DOHH2 (cell line): ENCODE data around the gene DENND6B.

Experiments used
- CTCF ChIP-seq: fragments of 200-600 bp; sonication (generic); IDR thresholded peaks from one replicate; pipeline ENCODE4 v1.5.1; 2014; ENCODE audit warnings: antibody characterized with exemption, mild to moderate bottlenecking, low read depth, low read length; ENCODE audit not compliant: poor library complexity, severe bottlenecking
- EZH2phosphoT487 ChIP-seq: fragments of 200-600 bp; sonication (generic); IDR thresholded peaks from 2 replicates; pipeline ENCODE4 v1.6.1; 2017; ENCODE audit warnings: borderline replicate concordance, mild to moderate bottlenecking, antibody characterized with exemption, low read length, moderate library complexity, mixed read lengths

- TF ChIP-seq CTCF (peak; percentile 13), EZH2phosphoT487 (no peak)
Observed at GRCh38 chr22:50270666-50271394, 56.0 kb downstream of the DENND6B start.
